ENCODE data around the gene CYTH1. TPM values are rescaled to one million over a fixed set of nuclear protein-coding genes. Genes with fewer than 3 reads are reported as not detected.

Gene CYTH1
- total RNA-seq, 1 experiment from 2014 or later: 34.3 TPM

DNA sequence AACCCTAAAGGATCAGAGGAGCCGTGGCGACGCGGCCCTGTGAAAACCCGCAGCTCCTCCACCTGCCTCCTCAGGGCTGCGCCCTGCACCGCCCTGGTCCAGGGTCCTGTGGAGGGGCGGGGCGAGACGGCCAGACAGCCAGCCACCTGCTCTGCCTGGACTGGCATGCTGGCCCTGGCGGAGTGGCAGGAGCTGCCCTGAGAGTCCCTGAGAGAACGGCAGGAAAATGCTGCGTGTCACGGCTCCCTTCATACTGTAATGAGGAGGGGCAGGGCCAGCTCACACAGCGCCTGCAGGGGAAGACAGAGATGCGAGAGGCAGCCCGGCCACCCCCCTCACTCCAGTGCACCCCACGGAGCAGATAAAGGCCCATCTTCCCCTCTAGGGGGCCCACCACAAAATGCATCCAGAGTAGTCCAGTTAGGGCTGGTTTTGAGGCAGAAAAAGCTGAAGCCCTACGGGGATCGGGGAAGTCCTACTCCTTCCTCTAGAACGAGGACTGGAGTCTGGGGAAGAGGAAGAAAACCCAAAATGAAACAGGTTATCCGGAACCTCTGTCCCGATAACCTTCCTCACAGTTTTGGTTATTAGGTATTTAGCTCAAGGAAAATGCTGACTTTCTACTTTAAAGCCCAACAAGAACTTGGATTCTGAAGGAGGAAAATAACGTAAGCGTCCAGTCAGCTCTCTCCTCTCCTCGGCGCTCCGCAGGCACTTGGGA is 107.3 kb downstream of the CYTH1 start:
- Histone ChIP-seq H3K9me2 (ENCODE audit: insufficient read depth) (no peaks in the 10 kb centered on the region), H3K27me3 (ENCODE audit: insufficient read depth, low read length) (no peaks in the 10 kb centered on the region), H3K4me2 (ENCODE audit: low read length) (no peak overlapping the region), H3K36me3 (ENCODE audit: control insufficient read depth in 1 of 2, insufficient read depth in 2 of 2, low read length in 2 of 2) (peaks cover 0 to 28% of the 10 kb centered on the region in 2 experiments; a peak in 2 of 4 replicates), H3K79me2 (ENCODE audit: insufficient read depth, low read length) (no peaks in the 10 kb centered on the region), H3K4me1 (ENCODE audit: control insufficient read depth in 1 of 2, insufficient read depth in 2 of 2, low read length in 2 of 2) (peaks cover 0 to 11% of the 10 kb centered on the region in 2 experiments; a peak in 1 of 4 replicates), H3K4me3 (replicated peaks in 1 of 2; ENCODE audit: low read depth in 1 of 2, low read length in 2 of 2) (no peak overlapping the region), H3K9ac (ENCODE audit: low read length) (no peak overlapping the region), H4K20me1 (ENCODE audit: insufficient read depth) (no peaks in the 10 kb centered on the region), H2AFZ (ENCODE audit: low read depth, low read length, poor library complexity, severe bottlenecking) (no peak overlapping the region), H3K27ac (ENCODE audit: low read depth, low read length) (no peak overlapping the region), H3K9me3 (ENCODE audit: control insufficient read depth in 1 of 2, insufficient read depth in 1 of 2, low read depth in 1 of 2, low read length in 2 of 2) (no peaks in the 10 kb centered on the region)
- ChIA-PET CTCF (interaction anchor here (0.9 kb wide), 1 partner anchor 14 kb away, joined by 3 read pairs; no protein-coding TSS in a partner anchor), POLR2A (no interaction called here), RAD21 (ENCODE audit: low non-redundant PET in 1 of 2, low total read pairs in 2 of 2, uncharacterized antibody in 2 of 2, unreplicated experiment in 2 of 2) (no interaction called here)
- no peak for DNase-seq (ENCODE audit: low read depth, low spot score)
- TF ChIP-seq ZBTB33 (IDR thresholded peaks at IDR 0.05; ENCODE audit: extremely low read depth, insufficient replicate concordance, low read length): no peak
- 0 out of 6 replicates have a peak, but pooled peaks of 1 of the 3 experiments have one; percentile 5 for TF ChIP-seq CTCF (IDR thresholded peaks at IDR 0.05 in 2 of 3, conservative IDR thresholded peaks at IDR 0.05 in 1 of 3; ENCODE audit: borderline replicate concordance in 1 of 3, insufficient read depth in 1 of 3, low read depth in 2 of 3, low read length in 2 of 3)
- intact Hi-C loops (cut with micrococcal nuclease): no loop called here
- ATAC-seq: peak; percentile 20; the same call in 1 of the 2 replicates
- no TSS peak for BruUV-seq (replicated peaks)

Data from HCT116 (cell line).